HG03025 (cell line): Measurements from ENCODE around the gene SELENOM.
A peak's percentile ranks its signal among the peaks of the same experiment; 100 is the strongest.
"Not testable (repeated sequence)": the region's sequence is repeated elsewhere in the genome, so short reads cannot be mapped to it uniquely, and the experiment has no call there.

Experiments used
- ATAC-seq: cut with Tn5 transposase; IDR thresholded peaks from one replicate; pipeline ENCODE4 v1.9.1; 2021; ENCODE audit warnings: mild to moderate bottlenecking, moderate library complexity; ENCODE audit not compliant: unreplicated experiment, low FRiP score

The SELENOM gene

GRCh38 chr22:31080848-31081649 lies 26.3 kb downstream of the SELENOM start, which contains the start of gene SMTN:
Gene SMTN (plus strand): TSS chr22:31081318. CDS start chr22:31083259, 1,941 bp downstream.
- ATAC-seq, result peak; percentile 58

- no peak for ATAC-seq
Measured at GRCh38 chr22:31080164-31080847, 27.1 kb downstream of the SELENOM start.

GRCh38 chr22:31079095-31079642 lies 28.2 kb downstream of the SELENOM start:
- ATAC-seq, result no peak

GRCh38 chr22:31078389-31078788 lies 29.0 kb downstream of the SELENOM start:
- ATAC-seq, result not testable (repeated sequence)

GRCh38 chr22:31077681-31078080 lies 29.7 kb downstream of the SELENOM start:
- no peak for ATAC-seq

GRCh38 chr22:31075961-31076360 lies 31.4 kb downstream of the SELENOM start:
- no peak for ATAC-seq

- ATAC-seq, result not testable (repeated sequence)
Measured at GRCh38 chr22:31073545-31074145, 33.7 kb downstream of the SELENOM start.

GRCh38 chr22:31073125-31073524 lies 34.2 kb downstream of the SELENOM start:
- not testable (repeated sequence) for ATAC-seq

- ATAC-seq, result not testable (repeated sequence)
Measured at GRCh38 chr22:31069691-31070314, 37.6 kb downstream of the SELENOM start.

GRCh38 chr22:31068970-31069369 lies 38.4 kb downstream of the SELENOM start:
- no peak for ATAC-seq

GRCh38 chr22:31064369-31064768 lies 43.0 kb downstream of the SELENOM start:
- ATAC-seq, result no peak

GRCh38 chr22:31062566-31063230 lies 44.7 kb downstream of the SELENOM start:
- ATAC-seq, result no peak

- ATAC-seq, result not testable (repeated sequence)
Measured at GRCh38 chr22:31059663-31060062, 47.7 kb downstream of the SELENOM start.

GRCh38 chr22:31056986-31057599 lies 50.3 kb downstream of the SELENOM start:
- no peak for ATAC-seq

GRCh38 chr22:31055635-31056159 lies 51.7 kb downstream of the SELENOM start:
- no peak for ATAC-seq

GRCh38 chr22:31055117-31055634 lies 52.2 kb downstream of the SELENOM start:
- ATAC-seq, result no peak
